Heart left ventricle (tissue), 13 donors: ENCODE data around the gene FAM170A.

Experiments
- POLR2A ChIP-seq, 2 donors: fragments of 450-650 bp; IDR thresholded peaks; one replicate each; pipeline ENCODE4 v1.6.1; 2017; ENCODE audit warnings: antibody characterized with exemption in 2 of 2, mild to moderate bottlenecking in 2 of 2, moderate library complexity in 2 of 2
- TF ChIP-seq, protein P1 (sequence below), 12 donors: fragments of 200-600 bp; sonication (generic) in 4 of 12; IDR thresholded peaks; one replicate each; pipeline versions ENCODE4 v1.5.0 to v1.8.0; 2018 to 2022; ENCODE audit warnings: antibody characterized with exemption in 12 of 12, mild to moderate bottlenecking in 5 of 12
- donor health status: ischemic (EF 13 %, LVEDD 7.1; RV severe dilation, severe dysfunction).
- donor health status: DM: no; HTN: yes; CAD: no.
- donor health status: DM: no; HTN: no; CAD: no.
- donor health status: ischemic (EF 25% LVEDD 6.9; RV normal size, moderate dysfunction).
- donor health status: ischemic (EF 25% LVEDD 5.7; RV mildly dilated, moderate dysfunction).
- donor health status: ischemic (EF 35%, LVEDD 5.7; RV mildly dilated, moderate dysfunction).
- donor health status: nonischemic (EF 11% LVEDD 7.7; RV severe dilation, severe dysfunction).
- donor health status: DM: yes; HTN: yes; CAD: no.
- donor health status: PGD.
- donor health status: ischemic (EF 29% LVEDD 5.4; RV normal size, mild dysfunction).
- donor health status: nonischemic (EF 23%, LVEDD 6.1; RV moderate dilation, normal function).

DNA sequence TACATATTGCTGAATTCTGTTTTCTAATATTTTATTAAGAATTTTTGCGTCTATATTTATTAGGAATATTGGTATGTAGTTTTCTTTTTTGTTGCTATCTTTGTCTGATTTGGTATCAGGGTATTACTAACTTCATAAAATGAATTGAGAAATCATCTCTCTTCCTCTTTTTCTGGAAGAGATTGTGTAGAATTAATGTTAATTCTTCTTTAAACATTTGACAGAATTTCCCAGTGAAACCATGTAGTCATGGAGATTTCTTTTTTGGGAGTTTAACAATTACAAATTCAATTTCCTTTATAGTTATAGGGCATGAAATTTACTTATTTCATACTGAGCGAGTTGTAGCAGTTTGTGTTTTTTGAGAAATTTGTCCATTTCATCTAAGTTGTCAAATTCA lies 3.3 kb upstream of the FAM170A start:
- TF ChIP-seq, protein P1, sequence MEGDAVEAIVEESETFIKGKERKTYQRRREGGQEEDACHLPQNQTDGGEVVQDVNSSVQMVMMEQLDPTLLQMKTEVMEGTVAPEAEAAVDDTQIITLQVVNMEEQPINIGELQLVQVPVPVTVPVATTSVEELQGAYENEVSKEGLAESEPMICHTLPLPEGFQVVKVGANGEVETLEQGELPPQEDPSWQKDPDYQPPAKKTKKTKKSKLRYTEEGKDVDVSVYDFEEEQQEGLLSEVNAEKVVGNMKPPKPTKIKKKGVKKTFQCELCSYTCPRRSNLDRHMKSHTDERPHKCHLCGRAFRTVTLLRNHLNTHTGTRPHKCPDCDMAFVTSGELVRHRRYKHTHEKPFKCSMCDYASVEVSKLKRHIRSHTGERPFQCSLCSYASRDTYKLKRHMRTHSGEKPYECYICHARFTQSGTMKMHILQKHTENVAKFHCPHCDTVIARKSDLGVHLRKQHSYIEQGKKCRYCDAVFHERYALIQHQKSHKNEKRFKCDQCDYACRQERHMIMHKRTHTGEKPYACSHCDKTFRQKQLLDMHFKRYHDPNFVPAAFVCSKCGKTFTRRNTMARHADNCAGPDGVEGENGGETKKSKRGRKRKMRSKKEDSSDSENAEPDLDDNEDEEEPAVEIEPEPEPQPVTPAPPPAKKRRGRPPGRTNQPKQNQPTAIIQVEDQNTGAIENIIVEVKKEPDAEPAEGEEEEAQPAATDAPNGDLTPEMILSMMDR (IDR thresholded peaks at IDR 0.05): no peak
- TF ChIP-seq POLR2A (IDR thresholded peaks at IDR 0.05): no peak
